ENCODE data around the gene TOR1AIP2.

- TF ChIP-seq POLR2A (IDR thresholded peaks at IDR 0.05) (no peak), CTCF (IDR thresholded peaks at IDR 0.05) (no peak)
Measured at GRCh38 chr1:179840107-179840506, 37.5 kb downstream of the TOR1AIP2 start.
